Keratinocyte (primary cell): Measurements from ENCODE around the gene ERGIC1.

ENCODE experiments used
- EZH2 ChIP-seq: IDR thresholded peaks from one replicate; pipeline ENCODE4 v1.6.1; 2012; ENCODE audit warnings: inconsistent platforms, mild to moderate bottlenecking, low read length, moderate library complexity
- TF ChIP-seq, protein P1 (sequence below), 3 experiments: IDR thresholded peaks in 1 of 3; conservative IDR thresholded peaks in 1 of 3; optimal IDR thresholded peaks in 1 of 3; 2 replicates in 2 of 3; 3 replicates in 1 of 3; pipeline versions ENCODE3 to v1.5.1; 2011; ENCODE audit warnings: low read length in 3 of 3, mild to moderate bottlenecking in 3 of 3, moderate library complexity in 2 of 3, control low read depth in 1 of 3, inconsistent platforms in 1 of 3; ENCODE audit not compliant: insufficient read depth in 2 of 3; ENCODE audit errors: extremely low read depth in 1 of 3

DNA sequence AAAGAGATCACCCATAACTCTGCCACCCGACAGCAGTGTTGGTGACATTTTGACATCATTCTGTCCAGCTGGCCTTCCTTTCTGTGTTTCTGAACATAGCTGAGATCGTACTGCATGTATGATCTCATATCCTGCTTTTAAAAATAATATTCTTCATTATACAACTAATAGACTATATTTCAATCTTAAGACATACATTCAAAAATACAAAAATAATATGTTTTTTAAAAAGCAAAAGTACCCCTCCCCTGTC lies 77.5 kb downstream of the ERGIC1 start:
- TF ChIP-seq, protein P1, sequence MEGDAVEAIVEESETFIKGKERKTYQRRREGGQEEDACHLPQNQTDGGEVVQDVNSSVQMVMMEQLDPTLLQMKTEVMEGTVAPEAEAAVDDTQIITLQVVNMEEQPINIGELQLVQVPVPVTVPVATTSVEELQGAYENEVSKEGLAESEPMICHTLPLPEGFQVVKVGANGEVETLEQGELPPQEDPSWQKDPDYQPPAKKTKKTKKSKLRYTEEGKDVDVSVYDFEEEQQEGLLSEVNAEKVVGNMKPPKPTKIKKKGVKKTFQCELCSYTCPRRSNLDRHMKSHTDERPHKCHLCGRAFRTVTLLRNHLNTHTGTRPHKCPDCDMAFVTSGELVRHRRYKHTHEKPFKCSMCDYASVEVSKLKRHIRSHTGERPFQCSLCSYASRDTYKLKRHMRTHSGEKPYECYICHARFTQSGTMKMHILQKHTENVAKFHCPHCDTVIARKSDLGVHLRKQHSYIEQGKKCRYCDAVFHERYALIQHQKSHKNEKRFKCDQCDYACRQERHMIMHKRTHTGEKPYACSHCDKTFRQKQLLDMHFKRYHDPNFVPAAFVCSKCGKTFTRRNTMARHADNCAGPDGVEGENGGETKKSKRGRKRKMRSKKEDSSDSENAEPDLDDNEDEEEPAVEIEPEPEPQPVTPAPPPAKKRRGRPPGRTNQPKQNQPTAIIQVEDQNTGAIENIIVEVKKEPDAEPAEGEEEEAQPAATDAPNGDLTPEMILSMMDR (optimal IDR thresholded peaks at IDR 0.05 in 1 of 3, IDR thresholded peaks at IDR 0.05 in 1 of 3, conservative IDR thresholded peaks at IDR 0.05 in 1 of 3; ENCODE audit: extremely low read depth in 1 of 3, insufficient read depth in 2 of 3, low read length in 3 of 3), result no peak
- TF ChIP-seq EZH2, result no peak
